Hematopoietic multipotent progenitor cell treated with erythropoietin and hydrocortisone succinate and interleukin-3 and kit ligand, for 8 days (in vitro differentiated cells): ENCODE data around the gene NDUFV1.
"Not testable (repeated sequence)": the region's sequence is repeated elsewhere in the genome, so short reads cannot be mapped to it uniquely, and the experiment has no call there.

Experiments used
- DNase-seq: peaks from one replicate; pipeline ENCODE4 v3.0.0-alpha.2; 2015

Gene NDUFV1

DNA sequence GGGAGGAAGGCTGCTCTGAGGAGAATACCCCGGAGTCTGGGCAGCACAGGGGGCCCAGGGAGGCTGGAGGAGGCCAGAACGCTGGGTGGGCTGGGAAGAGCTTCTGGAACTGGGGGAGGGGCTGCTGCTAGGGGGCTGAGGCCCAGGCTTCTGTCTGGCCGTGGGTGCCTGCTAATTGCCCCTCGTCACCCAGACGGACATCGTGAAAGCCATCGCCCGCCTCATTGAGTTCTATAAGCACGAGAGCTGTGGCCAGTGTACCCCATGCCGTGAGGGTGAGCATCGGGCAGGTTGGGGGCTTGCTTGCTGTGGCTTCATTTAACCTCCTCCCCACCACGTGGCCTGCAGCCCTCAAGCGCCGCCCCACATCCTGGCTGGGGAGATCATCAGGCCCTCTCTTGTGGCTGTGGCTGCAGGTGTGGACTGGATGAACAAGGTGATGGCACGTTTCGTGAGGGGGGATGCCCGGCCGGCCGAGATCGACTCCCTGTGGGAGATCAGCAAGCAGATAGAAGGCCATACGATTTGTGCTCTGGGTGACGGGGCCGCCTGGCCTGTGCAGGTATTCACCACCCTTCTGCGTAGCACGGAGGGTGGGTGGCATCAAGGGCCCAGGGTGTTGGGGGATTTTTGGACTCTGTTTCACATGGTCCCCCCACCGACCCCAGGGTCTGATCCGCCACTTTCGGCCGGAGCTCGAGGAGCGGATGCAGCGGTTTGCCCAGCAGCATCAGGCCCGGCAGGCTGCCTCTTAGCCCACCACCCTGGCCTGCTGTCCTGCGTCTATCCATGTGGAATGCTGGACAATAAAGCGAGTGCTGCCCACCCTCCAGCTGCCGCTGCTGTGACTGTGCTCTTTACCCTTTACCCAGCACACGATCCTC lies 5.2 kb downstream of the NDUFV1 start:
- DNase-seq, result no peak

- DNase-seq, result no peak
These were observed 6.0 kb downstream of the NDUFV1 start for GRCh38 chr11:67612751-67613150.

DNA sequence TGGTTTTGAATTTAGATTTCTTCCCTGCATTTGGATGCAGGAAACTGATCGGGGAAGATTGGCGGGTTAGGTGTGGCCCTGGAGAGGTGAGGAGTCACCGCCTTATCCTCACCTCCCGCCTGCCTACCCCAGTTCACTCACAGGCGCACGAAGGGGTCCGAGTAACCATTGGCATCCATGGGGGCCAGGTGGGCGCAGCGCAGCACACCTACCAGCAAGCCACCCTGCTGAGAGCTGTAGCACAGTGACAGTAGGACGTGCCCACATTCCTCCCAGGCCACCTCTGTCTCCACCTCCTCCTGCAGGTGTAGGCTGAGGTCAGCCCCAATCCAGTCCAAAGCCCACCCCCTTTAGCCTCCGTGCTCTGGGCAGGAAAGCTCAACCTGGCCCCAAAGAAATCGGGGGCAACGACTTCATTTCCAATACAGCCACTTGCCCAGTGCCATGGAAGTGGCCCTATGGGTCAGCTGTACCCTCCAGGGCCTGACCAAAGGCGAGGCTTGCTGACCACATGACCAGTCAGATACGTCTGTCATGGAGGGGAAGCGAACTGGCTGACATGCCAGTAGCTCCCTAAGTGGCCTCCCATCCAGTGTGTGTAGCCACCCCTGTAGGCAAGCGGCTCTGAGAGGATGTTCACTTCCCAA lies 6.7 kb downstream of the NDUFV1 start:
- DNase-seq, result no peak

- peak; percentile 60 for DNase-seq
These were observed 7.4 kb downstream of the NDUFV1 start for GRCh38 chr11:67613960-67614715.

DNA sequence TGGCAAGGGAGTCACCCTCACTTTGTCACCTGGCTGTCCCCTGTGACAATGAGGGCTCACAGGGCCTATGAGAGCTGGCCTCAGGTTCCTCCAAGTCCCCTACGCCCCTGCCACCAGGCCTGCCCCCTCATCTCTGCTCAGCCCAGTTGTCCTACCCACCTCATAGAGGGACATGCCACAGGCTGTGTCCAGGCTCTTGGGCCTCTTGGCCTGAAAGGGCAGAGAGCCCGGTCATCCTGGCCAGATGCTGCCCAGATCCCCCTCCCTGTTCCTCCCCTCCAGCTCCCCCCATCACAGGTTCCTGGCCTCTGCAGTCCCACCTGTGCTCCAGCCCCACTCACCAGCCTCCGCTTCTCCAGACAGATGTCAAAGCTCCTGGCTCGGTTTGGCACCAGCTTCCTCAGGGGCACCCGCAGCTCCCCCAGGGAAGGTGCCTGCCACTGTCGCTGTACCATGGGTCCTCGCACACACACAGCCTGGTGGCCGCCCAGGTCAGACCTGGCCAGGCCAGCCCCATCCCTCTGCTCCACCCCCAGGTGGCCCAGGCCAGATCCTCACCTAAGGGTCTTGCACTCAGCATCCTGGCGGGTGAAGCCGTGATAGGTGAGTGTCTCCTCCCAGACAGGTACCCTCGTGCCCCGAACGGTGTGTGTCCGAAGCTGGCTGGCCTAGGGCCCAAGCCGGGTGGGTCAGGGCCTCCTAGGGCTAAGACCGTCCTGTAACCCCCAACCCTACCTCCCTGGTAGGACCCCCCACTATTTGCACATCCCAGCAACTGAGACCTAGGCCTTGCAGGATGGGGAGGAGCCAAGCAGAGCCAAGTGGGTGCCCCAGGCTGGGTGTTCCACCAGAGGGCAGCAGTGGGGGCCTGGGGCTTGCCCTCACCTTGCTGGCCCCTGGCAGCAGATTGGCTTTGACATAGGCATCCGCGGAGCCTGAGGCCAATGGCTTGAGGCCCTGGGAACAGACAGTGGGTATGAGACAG lies 8.3 kb downstream of the NDUFV1 start:
- peak; percentile 56 for DNase-seq

DNA sequence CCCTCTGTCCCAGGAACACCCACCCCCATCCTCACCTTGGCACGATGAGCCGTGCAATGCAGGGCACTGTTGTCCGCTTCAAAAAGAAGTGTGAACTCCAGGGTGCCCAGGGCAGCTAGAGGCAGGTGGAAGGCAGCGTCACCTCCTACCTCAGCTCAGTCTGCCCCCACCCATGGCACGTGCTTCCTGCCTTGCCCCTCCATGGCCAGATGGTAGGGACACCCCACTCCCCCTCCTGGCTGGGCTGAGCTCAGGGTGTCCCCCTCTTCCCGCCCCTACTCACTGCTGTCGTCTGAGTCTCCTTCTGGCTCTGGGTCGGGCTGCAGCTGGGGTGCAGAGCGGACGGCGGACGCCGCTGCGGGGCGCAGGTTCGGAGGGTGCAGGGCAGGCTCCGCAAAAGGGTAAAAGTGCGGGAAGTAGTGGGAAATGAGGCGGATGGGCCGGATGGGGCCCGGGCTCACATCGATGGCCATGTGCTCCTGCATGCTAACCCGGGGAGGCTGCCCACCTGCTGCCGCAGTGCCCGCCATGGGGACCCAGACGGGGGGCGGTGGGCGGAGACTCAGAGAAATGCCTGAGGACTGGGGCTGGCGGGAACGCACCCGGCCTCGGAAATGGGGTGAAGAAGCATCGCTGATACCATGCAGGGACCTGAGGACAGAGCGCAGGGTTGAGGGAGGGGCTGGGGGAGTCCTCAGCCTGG lies 9.1 kb downstream of the NDUFV1 start:
- no peak for DNase-seq

DNA sequence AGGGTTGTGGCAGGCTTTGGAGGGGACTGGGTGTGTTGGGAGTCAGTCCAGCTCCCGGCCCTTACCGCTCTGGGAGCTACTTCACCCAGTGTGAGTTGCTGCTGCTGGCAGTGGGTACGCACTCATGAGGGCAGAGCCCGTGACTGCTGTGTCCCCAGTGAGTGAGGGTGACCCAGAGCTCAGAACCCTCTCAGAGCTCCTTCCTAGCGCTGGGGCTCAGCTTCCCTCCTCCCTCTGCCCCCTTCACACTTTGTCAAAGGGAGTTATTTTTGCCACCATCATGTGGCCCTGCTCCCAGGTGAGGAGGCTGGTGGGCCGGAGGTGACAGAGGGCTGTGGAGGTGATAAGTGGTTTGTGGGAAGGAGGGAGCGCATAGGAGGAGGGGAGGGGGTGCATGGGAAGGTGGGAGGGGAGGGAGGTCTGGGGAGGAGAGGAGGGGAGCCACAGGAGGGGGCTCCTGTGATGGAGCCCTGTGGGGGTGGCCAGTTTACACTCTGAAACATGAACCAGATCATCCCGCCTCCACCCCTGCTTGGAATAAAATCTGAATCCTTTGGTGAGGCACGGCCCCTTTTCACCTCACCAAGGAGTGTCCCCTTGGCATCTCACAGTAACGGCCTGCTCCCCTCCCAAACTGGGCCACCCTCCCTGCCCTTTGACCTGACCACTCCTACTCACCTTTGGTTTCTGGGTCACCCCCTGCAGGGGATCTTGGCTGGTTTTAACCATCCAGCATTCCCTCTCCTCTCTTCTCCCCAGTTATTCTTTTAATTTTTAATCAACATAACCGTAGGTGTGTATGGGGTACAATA lies 9.9 kb downstream of the NDUFV1 start:
- no peak for DNase-seq

GRCh38 chr11:67617243-67617953 lies 10.7 kb downstream of the NDUFV1 start:
- no peak for DNase-seq

GRCh38 chr11:67618901-67619659 lies 12.3 kb downstream of the NDUFV1 start:
- not testable (repeated sequence) for DNase-seq

DNA sequence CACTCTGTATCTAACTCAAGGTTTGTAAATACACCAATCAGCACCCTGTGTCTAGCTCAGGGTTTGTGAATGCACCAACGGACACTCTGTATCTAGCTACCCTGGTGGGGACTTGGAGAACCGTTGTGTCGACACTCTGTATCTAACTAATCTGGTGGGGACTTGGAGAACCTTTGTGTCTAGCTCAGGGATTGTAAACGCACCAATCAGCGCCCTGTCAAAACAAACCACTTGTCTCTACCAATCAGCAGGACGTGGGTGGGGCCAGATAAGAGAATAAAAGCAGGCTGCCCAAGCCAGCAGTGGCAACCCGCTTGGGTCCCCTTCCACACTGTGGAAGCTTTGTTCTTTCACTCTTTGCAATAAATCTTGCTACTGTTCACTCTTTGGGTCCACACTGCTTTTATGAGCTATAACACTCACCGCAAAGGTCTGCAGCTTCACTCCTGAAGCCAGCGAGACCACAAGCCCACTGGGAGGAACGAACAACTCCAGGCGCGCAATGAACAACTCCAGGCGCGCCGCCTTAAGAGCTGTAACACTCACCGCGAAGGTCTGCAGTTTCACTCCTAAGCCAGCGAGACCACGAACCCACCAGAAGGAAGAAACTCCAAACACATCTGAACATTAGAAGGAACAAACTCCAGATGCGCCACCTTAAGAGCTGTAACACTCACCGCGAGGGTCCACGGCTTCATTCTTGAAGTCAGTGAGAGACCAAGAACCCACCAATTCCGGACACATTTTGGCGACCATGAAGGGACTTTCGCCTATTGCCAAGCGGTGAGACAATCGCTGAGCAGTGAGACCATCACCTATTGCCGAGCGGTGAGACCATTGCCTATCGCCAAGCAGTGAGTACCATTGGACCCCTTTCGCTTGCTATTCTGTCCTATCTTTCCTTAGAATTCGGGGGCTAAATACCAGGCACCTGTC lies 13.2 kb downstream of the NDUFV1 start:
- DNase-seq, result not testable (repeated sequence)

DNA sequence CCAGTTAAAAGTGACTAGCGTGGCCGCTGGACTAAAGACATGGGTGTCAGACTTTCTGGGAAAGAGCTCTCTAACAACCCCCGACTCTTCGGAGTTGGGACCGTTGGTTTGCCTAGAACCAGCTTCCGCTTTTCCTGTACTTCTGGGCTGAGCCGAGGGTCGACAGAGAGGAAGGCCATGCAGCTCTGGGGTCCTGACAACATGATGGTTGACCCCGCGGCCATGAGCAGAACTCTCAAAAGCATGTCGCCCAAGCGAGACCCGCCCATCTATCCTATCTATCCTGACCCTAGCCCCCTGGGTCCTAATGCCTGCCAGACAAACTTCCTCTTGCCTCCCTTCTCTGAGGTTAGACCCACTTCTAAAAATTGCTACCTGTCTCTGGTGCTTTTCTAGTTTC lies 13.9 kb downstream of the NDUFV1 start:
- DNase-seq, result not testable (repeated sequence)

- not testable (repeated sequence) for DNase-seq
These were observed 15.2 kb downstream of the NDUFV1 start for GRCh38 chr11:67621928-67622327.

- not testable (repeated sequence) for DNase-seq
These were observed 16.2 kb downstream of the NDUFV1 start for GRCh38 chr11:67622905-67623304.

DNA sequence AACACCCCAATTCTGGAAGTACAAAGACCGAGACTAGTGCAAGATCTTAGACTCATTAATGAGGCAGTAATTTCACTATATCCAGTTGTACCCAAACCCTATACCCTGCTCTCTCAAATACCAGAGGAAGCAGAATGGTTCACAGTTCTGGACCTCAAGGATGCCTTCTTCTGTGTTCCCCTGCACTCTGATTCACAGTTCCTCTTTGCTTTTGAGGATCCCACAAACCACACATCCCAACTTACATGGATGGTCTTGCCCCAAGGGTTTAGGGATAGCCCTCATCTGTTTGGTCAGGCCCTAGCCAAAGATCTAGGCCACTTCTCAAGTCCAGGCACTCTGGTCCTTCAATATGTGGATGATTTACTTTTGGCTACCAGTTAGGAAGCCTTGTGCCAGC lies 17.1 kb downstream of the NDUFV1 start:
- not testable (repeated sequence) for DNase-seq

GRCh38 chr11:67626131-67626833 lies 19.5 kb downstream of the NDUFV1 start:
- not testable (repeated sequence) for DNase-seq

DNA sequence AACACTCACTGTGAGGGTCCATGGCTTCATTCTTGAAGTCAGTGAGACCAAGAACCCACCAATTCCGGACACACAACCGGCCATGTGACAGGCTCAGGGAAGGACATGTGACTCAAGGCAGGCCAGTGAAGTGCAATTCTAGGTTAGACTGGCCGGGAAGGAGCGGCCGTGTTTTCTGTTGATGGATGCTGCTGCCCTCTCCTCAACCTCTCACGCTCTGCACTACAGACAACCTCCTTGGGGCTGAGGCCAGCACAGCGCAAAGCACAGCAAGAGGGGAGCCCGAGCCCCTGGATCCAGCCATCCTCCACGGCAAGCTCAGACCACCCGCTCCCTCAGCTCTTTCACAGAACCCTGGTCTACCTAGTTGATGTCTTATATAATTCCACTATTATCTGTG lies 20.2 kb downstream of the NDUFV1 start:
- no peak for DNase-seq

- DNase-seq, result no peak
These were observed 20.7 kb downstream of the NDUFV1 start for GRCh38 chr11:67627441-67627811.
